Caki2 (cell line): ENCODE results near the gene PTPRB. TPM values are rescaled to one million over a fixed set of nuclear protein-coding genes. Genes with fewer than 3 reads are reported as not detected.
A peak's percentile ranks its signal among the peaks of the same experiment; 100 is the strongest.

ENCODE experiments used
- DNase-seq: peaks from one replicate; pipeline ENCODE4 v3.0.0-alpha.2; 2015; ENCODE audit warnings: low read depth
- in situ Hi-C: cut with HindIII; loops from 2 replicates; pipeline ENCODE4 v1.10.0; 2016; ENCODE audit warnings: low sequenced_read_pairs, low pct_unique_long_range_greater_than_20kb, mixed read lengths
- total RNA-seq: library from RNA; depleted of rRNA; stranded (reverse); fragments of >200 nt; shearing (Covaris generic); gene quantifications from 2 replicates; pipeline ENCODE4 v1.2.3, GENCODE V29; 2014; ENCODE audit warnings: low replicate concordance

The PTPRB gene
- total RNA-seq, 1 experiment from 2014 or later, result 3.2 TPM

DNA sequence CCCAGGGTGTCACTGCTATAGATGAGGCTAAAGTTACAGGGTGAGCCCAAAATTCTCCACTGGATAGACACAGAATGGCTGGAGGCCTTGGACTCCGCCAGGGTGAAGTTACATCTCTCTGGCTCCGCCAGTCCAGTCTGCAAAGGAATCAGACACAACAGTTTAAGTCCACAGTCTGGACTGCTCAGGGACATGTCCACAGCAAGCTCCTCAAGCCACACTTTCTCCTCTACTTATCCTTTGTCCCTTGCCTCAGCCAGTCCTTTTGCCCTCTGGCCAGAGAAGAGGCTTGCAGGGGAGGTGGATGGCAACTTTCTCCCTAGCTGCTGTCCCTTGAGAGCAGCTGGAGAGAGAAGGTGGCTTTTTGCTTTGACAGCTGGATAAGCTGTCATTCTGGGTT, 28.0 kb downstream of the PTPRB start:
- in situ Hi-C loops, result no loop called here
- no peak for DNase-seq

DNA sequence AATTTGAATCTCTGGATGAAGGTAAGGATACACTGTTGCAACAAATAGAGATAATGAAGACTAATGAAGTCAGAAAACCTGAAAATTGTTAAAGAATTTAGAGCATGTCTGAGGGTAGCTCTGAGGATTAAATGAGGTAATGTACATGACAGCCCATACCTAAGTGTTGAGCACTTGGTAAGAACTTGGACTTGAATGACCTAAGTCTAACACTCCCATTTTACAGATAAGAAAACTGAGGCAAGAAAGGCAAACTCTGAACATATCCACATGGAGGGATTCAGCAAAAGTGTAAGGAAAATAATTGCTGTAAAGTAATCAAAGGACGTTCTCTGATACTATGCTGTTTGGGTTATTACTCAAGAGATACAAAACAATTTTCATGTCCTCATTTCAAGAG, 29.0 kb downstream of the PTPRB start:
- in situ Hi-C loops, result no loop called here

DNA sequence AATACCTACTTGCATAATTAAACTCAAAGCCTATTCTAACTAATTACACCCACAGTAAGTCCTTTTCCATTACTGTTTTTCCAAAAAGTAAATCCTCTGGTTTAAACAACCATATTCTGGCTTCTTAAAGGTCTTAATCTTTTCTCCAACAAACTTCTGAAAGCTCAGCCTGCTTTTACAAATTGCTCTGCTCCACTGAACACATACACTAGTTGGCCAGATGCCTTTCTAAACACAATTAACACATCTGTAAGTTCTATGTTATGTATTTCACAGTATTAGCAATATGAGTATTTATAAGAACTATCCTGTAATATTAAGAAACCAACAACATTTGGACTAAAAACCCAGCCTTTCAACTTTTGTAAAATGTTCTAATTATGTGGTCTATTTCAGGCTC, 30.1 kb downstream of the PTPRB start:
- DNase-seq, result no peak

More for the DNA sequence above, 29.0 kb downstream of the PTPRB start:
- DNase-seq, result no peak

DNA sequence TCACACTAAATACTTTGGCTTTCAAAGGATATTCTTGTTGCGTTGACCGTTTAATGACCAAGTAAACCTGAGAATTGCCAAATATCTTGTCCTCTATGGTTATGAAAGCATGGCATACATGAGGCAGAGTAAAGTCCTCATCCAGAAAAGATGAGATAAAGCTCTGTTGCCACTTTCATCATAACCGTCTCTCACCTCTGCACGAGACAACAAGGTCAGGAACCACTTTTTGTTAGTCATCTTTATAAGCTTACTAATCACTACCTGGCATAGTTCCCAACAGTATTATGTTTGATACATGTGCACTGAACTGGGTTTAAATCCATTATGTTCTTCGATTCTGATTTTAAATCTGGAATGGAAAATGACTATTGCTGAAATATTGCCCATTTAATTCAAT, 31.3 kb downstream of the PTPRB start:
- in situ Hi-C loops, result no loop called here
- DNase-seq, result no peak

More for the DNA sequence above, 30.1 kb downstream of the PTPRB start:
- in situ Hi-C loops, result no loop called here

DNA sequence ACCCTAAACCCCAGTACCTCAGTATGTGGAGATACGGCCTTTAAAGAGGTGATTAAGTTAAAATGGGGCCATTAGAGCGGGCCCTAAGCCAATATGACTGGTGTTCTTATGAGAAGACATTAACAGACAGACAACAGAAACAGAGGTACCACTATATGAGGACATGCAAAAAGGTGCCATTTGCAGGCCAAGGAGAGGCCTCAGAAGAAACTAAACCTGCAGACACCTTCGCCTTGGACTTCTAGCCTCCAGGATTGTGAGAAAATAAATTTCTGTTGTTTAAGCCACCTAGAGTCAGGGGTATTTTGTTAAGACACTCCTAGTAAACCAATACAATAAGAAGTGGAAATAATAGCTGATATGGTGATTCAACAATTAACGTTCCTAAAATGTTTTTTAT, 32.6 kb downstream of the PTPRB start:
- DNase-seq, result no peak
- in situ Hi-C loops, result no loop called here

DNA sequence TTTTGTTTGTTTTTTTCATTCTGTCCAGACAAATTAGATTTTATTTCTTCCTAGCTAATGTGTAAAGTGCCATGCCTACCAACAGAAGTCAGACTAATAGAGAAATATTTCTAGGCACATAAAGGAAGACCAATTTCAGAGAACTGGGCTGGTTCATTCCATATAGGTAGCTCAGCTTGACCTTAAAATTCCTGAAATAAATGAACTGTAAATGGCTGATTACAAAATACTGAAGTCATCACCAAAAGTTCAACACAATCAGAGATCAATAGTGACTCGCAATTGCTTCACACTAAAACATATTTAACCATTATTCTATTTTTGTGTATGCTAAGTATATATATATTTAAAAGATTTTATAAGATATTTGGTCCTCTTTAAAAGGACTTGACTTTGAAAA, 34.2 kb downstream of the PTPRB start:
- DNase-seq, result no peak
- in situ Hi-C loops, result no loop called here

DNA sequence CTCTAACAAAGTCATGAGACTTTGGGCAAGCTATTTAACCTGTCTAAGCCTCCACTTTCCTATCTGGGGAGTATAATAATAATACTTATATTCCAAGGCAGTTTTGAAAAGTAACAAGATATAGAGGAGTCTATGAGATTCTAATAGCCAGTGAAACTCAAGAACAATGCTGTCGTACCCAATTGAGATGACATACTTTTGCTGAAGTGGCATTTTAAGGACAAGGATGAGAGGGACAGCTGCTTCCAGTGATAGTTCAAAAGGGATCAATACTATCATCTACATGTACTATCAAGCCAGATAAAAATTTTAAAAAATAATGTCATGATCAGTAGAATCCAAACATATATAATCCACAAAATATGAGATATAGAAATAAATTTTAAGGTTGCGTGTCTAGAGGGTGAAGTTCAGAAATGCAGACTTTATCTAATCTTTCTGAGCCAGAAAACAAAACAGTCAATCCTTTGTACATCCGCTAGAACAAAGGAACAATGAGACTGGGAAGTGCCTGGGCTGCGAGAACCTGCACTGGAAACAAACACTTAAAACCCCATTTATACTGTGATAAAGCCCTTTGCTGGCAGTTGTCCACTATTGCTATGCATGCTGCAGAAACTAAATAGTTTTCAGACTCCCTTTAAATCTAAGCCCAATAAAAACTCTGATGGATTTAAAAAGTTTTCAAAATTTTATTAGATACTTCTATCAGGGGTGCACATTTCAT, 38.6 kb downstream of the PTPRB start:
- no peak for DNase-seq
- in situ Hi-C loops, result no loop called here

DNA sequence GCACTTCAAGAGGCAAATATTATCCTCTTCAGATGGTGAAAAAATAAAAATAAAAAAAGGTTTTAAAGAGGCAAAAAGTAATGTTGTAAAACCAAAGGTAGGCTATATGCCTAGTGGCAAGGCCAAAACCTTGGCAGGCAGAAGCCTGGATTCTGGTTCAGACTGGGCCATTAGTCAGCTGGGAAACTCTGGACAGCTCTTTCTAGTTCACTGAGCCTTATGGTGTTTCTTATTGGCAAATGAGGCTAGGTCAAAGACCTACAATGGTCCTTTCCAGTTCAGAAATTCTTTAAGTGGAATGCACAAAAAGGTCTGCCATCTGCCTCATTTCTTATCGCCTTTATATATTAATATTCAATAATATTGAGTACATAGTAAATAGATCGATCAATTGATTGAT, 44.6 kb downstream of the PTPRB start:
- in situ Hi-C loops, result no loop called here
- DNase-seq, result no peak

DNA sequence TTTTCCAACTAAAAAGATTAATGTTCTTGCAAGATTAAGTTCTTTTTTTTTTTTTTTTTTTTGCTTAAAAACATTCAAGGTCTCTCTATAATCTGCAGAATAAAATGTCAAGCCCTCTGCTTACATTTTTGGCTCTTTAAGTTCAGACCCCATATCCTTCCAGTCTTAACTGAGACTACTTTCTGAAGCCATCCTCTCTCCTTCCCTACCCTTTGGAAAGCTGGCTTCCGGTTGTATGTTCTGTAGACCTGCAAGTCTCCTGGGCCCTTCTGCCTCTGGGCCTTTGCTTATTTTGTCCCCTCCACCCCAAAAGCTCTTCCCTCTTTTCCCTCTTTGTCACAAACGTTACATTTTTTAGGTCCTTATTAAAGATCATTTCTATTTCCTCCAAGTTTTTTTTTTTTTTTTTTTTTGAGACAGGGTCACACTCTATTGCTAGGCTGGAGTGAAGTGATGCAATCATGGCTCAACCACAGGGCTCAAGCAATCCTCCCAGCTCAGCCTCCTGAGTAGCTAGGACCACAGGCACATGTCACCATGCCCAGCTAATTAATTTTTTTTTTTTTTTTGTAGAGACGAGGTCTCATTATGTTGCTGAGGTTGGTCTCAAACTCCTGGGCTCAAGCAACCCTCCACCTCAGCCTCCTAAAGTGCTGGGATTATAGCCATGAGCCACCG, 46.5 kb downstream of the PTPRB start:
- no peak for DNase-seq
- in situ Hi-C loops, result no loop called here

DNA sequence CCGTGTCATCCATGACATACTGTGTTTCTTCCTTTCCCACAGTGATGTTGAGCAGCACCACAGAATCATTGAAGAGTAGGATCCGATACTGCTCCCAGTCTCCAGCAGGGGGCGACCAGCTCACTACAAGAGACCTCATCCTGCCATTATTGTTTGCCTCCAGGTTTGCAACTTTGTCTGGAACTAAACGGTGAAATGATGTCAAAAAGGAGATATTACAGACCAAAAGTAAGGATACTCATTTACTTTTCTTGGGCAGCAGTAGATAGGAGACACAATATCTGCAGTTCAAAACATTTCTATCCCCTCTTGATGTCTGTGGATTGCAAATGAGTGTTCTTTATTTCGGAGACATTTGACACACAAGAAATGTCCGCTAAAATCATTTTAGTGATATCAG, 47.2 kb downstream of the PTPRB start:
- in situ Hi-C loops, result no loop called here
- peak; percentile 62 for DNase-seq

DNA sequence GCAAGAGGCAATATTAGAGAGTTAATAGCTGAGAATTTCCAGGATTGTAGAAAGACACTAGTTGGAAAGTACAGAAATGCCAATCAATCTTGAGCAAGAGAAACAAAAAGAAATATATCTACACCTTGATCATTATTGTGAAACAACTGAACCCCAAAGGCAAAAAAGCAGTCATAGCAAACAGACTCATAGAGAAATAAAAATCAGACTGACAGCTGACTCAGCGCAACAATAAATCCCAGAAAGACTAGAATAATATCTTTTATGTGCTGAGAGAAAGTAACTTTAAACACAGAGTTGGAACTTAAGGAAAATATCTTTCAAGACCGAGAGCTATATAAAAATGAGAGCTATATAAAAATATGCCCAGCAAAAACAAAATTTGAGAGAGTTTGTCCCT, 52.9 kb downstream of the PTPRB start:
- in situ Hi-C loops, result no loop called here
- no peak for DNase-seq

DNA sequence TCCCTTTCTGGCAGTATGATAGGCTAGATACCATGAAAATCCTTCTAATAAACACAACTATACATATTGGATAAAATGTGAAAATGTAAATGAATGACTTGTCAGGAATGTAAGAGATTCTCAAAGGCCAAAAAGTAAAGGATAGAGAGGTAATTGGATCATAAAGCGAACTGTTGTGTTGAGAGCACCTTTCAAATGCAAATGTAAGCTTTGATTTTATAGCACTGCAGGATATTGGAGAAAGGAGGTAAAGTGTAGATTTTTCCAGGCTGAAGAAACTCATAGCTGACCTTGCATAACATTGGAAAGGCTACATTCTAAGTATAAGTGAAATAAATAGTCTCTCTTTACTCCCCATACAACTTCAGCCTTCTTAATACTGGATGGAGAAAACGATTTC, 54.0 kb downstream of the PTPRB start:
- no peak for DNase-seq
- in situ Hi-C loops, result no loop called here

DNA sequence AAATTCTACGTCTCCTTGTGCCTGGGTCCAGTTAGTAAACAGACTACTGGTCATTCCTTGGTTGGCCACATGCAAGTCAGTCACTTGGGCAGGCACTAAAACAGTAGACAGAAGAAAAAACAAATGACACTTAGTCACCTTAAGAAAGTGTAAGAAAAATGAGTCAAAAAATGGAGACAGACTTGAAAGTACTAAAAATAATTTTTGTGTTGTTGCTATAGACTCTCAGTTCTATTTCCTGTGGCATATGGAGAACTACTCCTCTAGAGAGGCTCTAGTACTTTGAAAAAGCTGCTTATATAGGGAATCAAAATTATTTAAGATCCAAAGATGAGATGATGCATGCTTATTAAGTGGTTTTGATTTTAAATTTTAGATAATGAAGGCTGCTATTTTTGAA, 56.0 kb downstream of the PTPRB start:
- in situ Hi-C loops, result no loop called here
- DNase-seq, result no peak

DNA sequence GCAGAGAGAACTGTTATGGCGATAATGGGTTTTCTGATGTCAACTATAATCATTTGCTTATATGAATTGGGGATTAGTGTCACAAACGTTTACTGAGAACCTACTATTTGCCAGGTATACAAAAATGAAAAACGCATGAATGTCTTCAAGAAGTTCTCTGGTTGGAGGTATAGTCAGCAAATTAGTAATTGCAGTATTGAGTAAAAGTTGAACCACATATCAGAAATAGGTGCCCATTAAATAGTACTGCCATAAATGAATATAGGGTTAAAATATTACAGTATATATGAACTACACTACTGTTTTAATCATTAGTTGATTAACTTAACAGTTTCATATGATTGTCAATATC, 60.0 kb downstream of the PTPRB start:
- no peak for DNase-seq
- in situ Hi-C loops, result no loop called here

DNA sequence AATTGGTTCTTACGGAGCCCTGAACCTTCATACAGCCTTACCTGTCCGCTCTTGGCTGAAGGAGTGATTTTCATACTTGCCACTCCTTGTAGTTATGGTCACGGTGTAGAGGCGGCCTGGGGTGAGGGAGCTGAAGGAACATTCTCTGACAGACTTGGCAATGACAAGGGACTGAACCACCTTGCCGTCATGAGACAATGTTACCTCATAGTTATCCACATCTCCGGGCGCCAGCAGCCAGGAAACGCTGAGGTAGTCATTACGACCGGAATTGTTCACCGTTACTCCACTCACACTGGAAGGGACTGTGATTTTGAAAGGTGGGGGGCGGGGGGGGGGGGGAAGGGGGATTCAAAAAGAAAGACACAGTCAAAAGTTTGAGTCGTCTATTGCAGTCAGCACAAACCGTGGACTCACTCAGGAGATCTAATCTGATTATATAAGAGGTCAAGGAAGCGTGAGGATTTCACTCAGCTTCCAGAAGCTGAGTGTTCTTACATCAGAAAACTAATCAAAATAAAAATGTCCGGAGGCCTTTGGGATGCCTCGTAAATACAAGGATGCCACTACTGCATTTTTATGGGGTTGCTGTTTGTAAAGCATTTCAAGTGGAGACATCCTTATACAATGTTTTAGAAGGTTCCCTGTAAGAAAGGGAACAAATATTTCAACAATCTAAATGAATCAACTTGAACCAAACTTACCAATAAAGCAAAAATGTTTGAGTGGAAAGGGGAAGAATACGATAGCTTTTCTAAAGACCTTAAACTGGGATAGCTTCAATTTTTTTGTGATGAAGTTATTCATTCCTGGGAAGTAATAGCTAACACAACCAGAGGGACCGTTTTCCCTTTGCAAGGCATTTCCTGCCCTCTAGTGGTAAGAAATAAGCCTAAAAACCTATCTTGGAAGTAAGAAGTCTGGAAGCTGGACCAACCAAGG, 60.6 kb downstream of the PTPRB start:
- in situ Hi-C loops, result no loop called here
- DNase-seq, result peak; percentile 71

DNA sequence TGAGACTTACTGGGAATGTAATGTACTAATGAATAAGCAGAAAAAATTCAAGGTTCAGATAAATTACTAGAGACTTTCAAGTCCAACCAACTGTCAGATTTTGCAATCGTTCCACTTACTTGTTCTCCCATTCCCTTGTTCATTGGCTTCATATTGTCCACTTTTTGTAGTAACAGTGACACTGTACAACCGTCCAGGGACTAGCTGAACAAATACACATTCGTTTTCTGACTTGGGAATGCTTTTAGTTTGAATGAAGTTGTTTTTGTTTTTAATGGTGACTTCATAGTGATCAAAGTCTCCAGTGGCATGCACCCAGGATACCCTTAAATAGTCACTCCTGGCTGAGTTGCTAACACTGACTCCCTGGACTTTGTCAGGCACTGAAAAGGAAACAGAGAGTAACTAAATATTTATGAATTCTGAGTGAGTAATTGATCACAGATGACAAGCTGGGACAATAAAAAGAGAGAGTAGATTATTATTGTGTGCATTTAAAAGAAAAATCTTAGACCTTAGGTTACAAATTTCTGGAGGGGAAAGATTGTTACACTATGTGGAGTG, 65.4 kb downstream of the PTPRB start:
- in situ Hi-C loops, result no loop called here
- DNase-seq, result no peak

DNA sequence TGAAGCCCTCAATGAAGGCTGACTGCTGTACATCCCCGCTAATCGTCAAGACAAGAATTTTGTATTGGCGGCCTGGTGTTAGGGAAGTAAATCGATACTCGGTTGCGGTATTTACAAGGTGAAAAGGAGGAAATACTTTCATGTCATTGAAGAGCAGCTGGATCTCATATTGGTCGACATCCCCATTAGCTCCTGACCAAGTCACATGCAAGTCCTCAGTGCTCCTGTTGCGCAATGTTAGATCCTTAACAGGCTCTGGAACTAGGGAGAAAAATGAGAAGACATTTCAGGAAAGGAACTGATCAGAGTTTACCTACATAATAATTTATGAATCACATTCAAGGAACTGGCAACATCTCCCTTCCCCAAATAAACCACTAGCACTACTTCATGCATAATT, 66.2 kb downstream of the PTPRB start:
- in situ Hi-C loops, result no loop called here
- no peak for DNase-seq

DNA sequence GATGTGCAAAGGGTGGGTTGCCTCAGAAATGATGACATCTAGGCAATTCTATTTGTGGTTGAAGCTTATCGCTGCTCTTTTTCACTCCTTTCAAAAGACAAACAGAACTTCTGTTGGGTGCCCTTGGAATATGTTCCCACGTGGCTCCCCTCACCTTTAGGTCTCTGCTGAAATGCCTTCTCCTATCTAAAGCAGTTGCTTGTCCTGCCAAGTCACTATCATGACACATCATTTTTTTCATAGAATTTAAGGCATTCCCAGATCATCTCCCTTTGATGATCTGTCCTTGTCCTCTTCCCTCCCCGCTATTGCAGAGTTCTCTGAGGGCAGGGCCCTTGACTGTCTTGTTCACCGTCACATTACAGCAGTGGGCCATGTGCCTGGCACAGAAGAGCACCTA, 75.7 kb downstream of the PTPRB start:
- in situ Hi-C loops, result no loop called here
- no peak for DNase-seq

DNA sequence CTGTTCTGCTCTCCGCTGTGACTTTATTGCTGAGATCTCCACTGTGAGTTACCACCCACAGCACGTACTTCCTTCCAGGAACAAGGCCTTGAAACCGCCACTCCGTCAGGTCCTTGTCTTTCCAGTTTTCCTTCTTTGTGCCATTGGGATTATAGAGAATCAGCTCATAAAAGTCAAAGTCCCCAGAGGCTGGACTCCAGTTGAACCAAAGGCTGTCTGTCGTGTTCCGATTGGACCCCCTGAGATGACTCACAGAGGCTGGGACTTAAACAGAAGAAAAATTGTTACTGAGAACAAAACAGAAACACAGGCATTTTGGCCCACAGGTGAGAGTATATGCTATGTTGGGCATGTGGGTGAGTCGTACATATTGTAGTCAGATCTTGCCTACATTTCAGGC, 76.6 kb downstream of the PTPRB start:
- in situ Hi-C loops, result no loop called here
- DNase-seq, result no peak
